ENCODE measurements around the gene ACOT13. TPM values are rescaled to one million over a fixed set of nuclear protein-coding genes. Genes with fewer than 3 reads are reported as not detected.
"Not testable (repeated sequence)": the region's sequence is repeated elsewhere in the genome, so short reads cannot be mapped to it uniquely, and the experiment has no call there.

The ACOT13 gene
- total RNA-seq, 2 donors from 2014 or later, result 2.6 to 3.4 TPM

DNA sequence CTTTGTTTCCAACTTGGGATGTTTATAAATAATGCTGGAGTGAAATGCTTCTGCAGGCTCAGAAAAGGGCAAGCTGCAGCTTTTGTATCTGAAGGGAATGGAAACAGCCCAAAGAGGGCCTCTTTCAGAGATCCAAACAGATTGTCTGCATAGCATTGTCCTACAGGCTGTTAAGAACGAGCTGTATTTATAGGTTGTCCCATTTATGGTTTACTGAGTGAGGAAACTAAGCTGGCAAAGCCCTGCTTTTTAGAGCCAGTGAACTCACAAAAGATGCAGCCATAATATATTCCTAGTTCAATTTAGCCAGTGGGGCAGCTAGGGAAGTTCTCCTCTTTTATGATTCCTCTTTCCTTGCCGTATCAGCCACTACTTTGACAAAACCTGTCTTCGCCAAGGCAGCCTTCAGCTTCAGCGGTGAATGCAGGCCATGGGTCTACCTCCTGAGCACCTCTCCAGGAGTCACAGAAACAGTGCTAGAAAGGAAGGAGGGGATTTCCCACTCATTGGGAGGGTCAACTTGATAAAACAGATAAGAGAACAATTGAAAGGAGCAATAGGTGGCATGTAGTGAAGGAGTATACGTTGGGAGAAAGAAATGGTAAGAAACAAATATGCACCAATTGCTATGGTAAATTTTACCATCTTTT is 35.9 kb upstream of the ACOT13 start:
- TF ChIP-seq, protein P1, sequence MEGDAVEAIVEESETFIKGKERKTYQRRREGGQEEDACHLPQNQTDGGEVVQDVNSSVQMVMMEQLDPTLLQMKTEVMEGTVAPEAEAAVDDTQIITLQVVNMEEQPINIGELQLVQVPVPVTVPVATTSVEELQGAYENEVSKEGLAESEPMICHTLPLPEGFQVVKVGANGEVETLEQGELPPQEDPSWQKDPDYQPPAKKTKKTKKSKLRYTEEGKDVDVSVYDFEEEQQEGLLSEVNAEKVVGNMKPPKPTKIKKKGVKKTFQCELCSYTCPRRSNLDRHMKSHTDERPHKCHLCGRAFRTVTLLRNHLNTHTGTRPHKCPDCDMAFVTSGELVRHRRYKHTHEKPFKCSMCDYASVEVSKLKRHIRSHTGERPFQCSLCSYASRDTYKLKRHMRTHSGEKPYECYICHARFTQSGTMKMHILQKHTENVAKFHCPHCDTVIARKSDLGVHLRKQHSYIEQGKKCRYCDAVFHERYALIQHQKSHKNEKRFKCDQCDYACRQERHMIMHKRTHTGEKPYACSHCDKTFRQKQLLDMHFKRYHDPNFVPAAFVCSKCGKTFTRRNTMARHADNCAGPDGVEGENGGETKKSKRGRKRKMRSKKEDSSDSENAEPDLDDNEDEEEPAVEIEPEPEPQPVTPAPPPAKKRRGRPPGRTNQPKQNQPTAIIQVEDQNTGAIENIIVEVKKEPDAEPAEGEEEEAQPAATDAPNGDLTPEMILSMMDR (IDR thresholded peaks at IDR 0.05), result no peak
- no peak for TF ChIP-seq POLR2A (IDR thresholded peaks at IDR 0.05)
- 83 to 85% methylated on average over 5 of the region's 5 CpGs for WGBS, 2 donors
- DNase-seq, result no peak

DNA sequence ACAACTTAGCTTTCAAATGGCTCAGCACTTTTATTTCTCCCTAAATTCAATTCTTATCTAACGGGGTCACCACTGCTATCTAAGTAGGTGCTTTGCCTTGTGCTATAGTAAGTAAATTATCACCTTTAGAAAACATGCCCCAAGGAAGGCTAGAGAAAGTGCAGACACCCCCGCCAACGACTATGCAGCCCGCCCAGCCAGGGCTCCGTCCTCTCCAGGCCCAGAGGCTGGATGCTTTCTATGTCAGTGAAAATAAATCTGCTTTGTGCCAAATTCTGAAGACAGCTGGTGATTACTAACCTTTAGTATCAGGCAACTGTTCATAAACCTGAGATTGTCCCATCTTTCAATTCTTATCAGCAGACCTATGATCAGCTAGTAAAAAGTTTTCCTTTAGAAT is 35.2 kb upstream of the ACOT13 start:
- ATAC-seq, result no peak
- intact Hi-C loops (cut with DNase I), result no loop called here
- H3K9me3 ChIP-seq, result peaks cover 0 to 6% (median 0%) of the 10 kb centered on the region in 3 donors
- no peaks in the 10 kb centered on the region for H3K27me3 ChIP-seq
- H3K36me3 ChIP-seq (replicated peaks in 1 of 2; ENCODE audit: insufficient read depth in 1 of 2, low read depth in 2 of 2), result no peaks in the 10 kb centered on the region
- TF ChIP-seq, protein P1 (IDR thresholded peaks at IDR 0.05), result no peak
- TF ChIP-seq POLR2A (IDR thresholded peaks at IDR 0.05), result no peak
- DNase-seq, result no peak
- H3K4me3 ChIP-seq, result no peak overlapping the region
- no peaks in the 10 kb centered on the region for H3K4me1 ChIP-seq
- H3K27ac ChIP-seq, result no peak overlapping the region
- WGBS, 2 donors, result 53 to 86% methylated on average over 5 of the region's 5 CpGs

More for the DNA sequence above, 35.9 kb upstream of the ACOT13 start:
- Histone ChIP-seq H3K27ac (no peak overlapping the region), H3K9me3 (peaks cover 0 to 6% (median 0%) of the 10 kb centered on the region in 3 donors), H3K27me3 (no peaks in the 10 kb centered on the region), H3K4me3 (no peak overlapping the region), H3K36me3 (replicated peaks in 1 of 2; ENCODE audit: insufficient read depth in 1 of 2, low read depth in 2 of 2) (no peaks in the 10 kb centered on the region), H3K4me1 (no peaks in the 10 kb centered on the region)
- intact Hi-C loops (cut with DNase I), result no loop called here
- ATAC-seq, result no peak

DNA sequence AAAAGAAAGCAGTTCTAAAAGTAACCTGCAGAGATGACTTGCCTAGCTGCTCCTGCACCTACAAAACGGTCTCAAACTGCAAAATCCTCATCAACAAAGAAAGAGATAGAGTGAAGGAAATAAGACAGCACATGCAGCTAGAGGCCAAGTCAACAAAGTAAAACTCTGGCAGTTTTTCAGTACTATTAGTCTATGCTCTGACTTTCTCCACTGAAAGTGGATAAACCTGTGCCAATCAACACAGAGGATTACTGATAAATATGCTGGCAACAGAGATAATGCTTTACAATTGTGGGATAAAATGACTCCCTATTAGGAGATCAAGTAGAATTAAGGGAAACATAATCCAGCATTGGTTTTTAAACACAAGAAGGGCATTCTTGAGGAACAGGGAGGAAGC is 34.3 kb upstream of the ACOT13 start:
- DNase-seq, result no peak
- H3K27ac ChIP-seq, result no peak overlapping the region
- intact Hi-C loops (cut with DNase I), result no loop called here
- ATAC-seq, result no peak
- peaks cover 0 to 6% (median 0%) of the 10 kb centered on the region in 3 donors for H3K9me3 ChIP-seq
- H3K27me3 ChIP-seq, result no peaks in the 10 kb centered on the region
- H3K4me3 ChIP-seq, result no peak overlapping the region
- WGBS, 2 donors, result 33 to 43% methylated on average over 1 of the region's 1 CpG
- no peaks in the 10 kb centered on the region for H3K36me3 ChIP-seq (replicated peaks in 1 of 2; ENCODE audit: insufficient read depth in 1 of 2, low read depth in 2 of 2)
- no peak for TF ChIP-seq POLR2A (IDR thresholded peaks at IDR 0.05)
- TF ChIP-seq, protein P1 (IDR thresholded peaks at IDR 0.05), result no peak
- no peaks in the 10 kb centered on the region for H3K4me1 ChIP-seq

DNA sequence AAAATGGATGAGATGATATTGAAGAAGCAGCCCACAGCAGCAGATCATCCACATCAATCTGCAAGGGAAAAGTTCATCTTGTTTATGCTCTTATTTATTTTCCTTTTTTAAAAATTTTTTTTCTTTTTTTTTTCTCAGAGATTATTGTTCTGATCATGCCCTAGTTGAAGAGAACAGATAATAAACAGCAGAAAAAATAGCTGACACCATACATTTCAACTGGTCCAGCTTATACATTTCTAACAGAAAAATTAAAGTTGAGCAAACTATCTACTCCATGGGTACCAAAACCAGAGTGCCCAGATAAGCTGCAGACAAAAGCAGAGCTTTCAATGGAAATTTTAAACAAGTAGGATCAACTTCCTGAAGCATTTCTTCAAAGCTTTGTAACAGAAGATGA is 30.2 kb upstream of the ACOT13 start:
- Histone ChIP-seq H3K4me1 (no peaks in the 10 kb centered on the region), H3K9me3 (peaks cover 0 to 6% (median 0%) of the 10 kb centered on the region in 3 donors), H3K27ac (no peak overlapping the region), H3K36me3 (replicated peaks in 1 of 2; ENCODE audit: insufficient read depth in 1 of 2, low read depth in 2 of 2) (no peaks in the 10 kb centered on the region), H3K4me3 (no peak overlapping the region), H3K27me3 (no peaks in the 10 kb centered on the region)
- intact Hi-C loops (cut with DNase I), result no loop called here
- no peak for TF ChIP-seq POLR2A (IDR thresholded peaks at IDR 0.05)
- TF ChIP-seq, protein P1 (IDR thresholded peaks at IDR 0.05), result no peak
- DNase-seq (no peak), ATAC-seq (no peak)

DNA sequence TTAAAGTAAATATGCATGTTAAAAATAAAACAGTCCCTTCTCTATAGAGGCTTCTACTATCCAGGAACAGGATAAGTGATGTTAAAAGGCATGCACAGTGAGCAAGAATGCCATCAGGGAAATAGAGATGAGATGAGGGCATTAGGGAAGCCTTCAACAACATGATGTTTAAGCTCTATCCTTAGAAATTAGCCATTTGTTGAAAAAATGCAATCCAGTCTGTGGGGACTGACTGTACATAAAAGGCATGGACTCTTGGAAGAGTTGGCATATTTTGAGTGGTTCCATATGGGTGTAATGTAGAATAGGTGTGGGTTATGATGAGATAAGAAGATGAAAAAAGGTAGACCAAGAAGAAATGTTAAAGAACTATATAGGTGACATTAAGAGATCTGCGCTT is 26.7 kb upstream of the ACOT13 start:
- 96 to 98% methylated on average over 1 of the region's 1 CpG for WGBS, 2 donors
- Histone ChIP-seq H3K4me1 (peaks cover 1% of the 10 kb centered on the region), H3K36me3 (replicated peaks in 1 of 2; ENCODE audit: insufficient read depth in 1 of 2, low read depth in 2 of 2) (no peaks in the 10 kb centered on the region), H3K27me3 (no peaks in the 10 kb centered on the region), H3K4me3 (no peak overlapping the region), H3K27ac (no peak overlapping the region), H3K9me3 (peaks cover 0 to 6% (median 0%) of the 10 kb centered on the region in 3 donors)
- no peak for DNase-seq
- ATAC-seq, result no peak
- TF ChIP-seq, protein P1 (IDR thresholded peaks at IDR 0.05), result no peak
- no peak for TF ChIP-seq POLR2A (IDR thresholded peaks at IDR 0.05)
- intact Hi-C loops (cut with DNase I), result no loop called here

DNA sequence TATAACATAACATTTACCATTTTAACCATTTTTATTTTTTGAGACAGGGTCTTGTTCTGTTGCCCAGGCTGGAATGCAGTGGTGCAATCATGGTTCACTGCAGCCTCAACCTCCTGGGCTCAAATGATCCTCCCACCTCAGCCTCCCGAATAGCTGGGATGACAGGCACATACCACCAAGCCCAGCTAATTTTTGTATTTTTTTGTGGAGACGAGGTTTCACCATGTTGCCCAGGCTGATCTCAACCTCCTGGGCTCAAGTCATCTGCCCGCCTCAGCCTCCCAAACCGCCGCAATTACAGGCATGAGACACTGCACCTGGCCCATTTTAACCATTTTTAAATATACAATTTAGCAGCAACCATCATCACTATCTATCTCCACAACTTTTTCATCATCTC is 26.2 kb upstream of the ACOT13 start:
- H3K4me3 ChIP-seq; ATAC-seq; H3K36me3 ChIP-seq (replicated peaks in 1 of 2; ENCODE audit: insufficient read depth in 1 of 2, low read depth in 2 of 2); DNase-seq; H3K27me3 ChIP-seq; intact Hi-C loops (cut with DNase I); H3K27ac ChIP-seq; H3K9me3 ChIP-seq; H3K4me1 ChIP-seq: not testable (repeated sequence)
- WGBS, 2 donors, result 82 to 88% methylated on average over 5 of the region's 5 CpGs
